Fibroblast of the aortic adventitia (primary cell): ENCODE measurements around the gene TMPRSS7. TPM values are rescaled to one million over a fixed set of nuclear protein-coding genes. Genes with fewer than 3 reads are reported as not detected.

Experiments
- DNase-seq: peaks from one replicate; pipeline ENCODE4 v3.0.0-alpha.2; 2010; ENCODE audit warnings: low read depth
- H3K4me3 ChIP-seq: 2 replicates; pipeline ENCODE4 v1.5.1; 2011; ENCODE audit warnings: low read depth, mild to moderate bottlenecking, control low read depth, low read length, moderate library complexity
- total RNA-seq: library from RNA; depleted of rRNA; stranded (reverse); fragments of >200 nt; gene quantifications from 2 replicates; pipeline ENCODE4 v1.2.3, GENCODE V29; 2012; ENCODE audit warnings: low replicate concordance
- TF ChIP-seq, protein P1 (sequence below): IDR thresholded peaks from 2 replicates; pipeline ENCODE4 v1.5.1; 2011; ENCODE audit warnings: mild to moderate bottlenecking, low read length, control low read depth, inconsistent platforms; ENCODE audit not compliant: insufficient read depth

TMPRSS7 gene
- total RNA-seq, 1 donor: not detected

DNA sequence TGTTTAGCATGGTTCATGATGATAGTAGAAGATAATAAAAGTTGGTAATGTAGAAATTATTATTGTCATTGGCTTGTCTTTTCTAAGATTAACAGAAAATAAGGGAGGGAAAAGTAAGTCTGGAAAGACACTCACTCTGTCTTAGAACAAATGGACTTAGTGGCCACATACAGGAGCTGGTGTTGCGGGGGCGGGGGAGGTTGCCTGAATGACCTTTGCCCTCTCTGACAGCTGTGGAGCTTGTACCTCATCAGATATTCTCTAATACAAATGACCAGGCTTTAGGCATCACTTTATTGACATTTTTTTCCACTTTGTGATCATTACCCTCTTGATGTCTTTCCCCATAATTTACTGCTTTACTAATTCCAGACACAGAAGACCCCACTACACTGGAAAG, 29.9 kb upstream of the TMPRSS7 start:
- DNase-seq: no peak
- H3K4me3 ChIP-seq: no peak overlapping the region
- TF ChIP-seq, protein P1, sequence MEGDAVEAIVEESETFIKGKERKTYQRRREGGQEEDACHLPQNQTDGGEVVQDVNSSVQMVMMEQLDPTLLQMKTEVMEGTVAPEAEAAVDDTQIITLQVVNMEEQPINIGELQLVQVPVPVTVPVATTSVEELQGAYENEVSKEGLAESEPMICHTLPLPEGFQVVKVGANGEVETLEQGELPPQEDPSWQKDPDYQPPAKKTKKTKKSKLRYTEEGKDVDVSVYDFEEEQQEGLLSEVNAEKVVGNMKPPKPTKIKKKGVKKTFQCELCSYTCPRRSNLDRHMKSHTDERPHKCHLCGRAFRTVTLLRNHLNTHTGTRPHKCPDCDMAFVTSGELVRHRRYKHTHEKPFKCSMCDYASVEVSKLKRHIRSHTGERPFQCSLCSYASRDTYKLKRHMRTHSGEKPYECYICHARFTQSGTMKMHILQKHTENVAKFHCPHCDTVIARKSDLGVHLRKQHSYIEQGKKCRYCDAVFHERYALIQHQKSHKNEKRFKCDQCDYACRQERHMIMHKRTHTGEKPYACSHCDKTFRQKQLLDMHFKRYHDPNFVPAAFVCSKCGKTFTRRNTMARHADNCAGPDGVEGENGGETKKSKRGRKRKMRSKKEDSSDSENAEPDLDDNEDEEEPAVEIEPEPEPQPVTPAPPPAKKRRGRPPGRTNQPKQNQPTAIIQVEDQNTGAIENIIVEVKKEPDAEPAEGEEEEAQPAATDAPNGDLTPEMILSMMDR: no peak

- TF ChIP-seq, protein P1: no peak
- no peak for DNase-seq
- no peak overlapping the region for H3K4me3 ChIP-seq
Measured at GRCh38 chr3:112005091-112005672, 29.4 kb upstream of the TMPRSS7 start.

DNA sequence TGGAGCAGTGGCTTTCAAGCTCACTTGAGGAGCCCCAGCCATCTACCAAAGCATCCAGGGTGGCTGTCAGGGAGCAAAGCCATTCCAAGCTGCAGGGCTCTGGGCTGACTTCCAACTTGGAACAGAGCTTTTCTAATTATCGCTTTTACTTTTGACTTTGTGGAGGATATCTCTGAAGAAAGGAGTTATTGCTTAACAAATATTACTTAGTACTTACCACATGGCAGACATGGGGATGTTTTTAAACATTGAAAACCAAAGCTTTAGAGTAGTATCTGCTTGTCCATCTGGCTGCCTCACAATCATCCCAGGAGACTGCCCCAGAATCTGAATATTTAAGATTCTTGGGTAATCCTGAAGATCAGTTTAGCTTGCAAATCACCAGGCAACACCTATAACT, 26.9 kb upstream of the TMPRSS7 start:
- TF ChIP-seq, protein P1: no peak
- DNase-seq: peak; percentile 86
- no peak overlapping the region for H3K4me3 ChIP-seq

- DNase-seq: no peak
- TF ChIP-seq, protein P1: no peak
- no peak overlapping the region for H3K4me3 ChIP-seq
Measured at GRCh38 chr3:112009670-112010069, 24.9 kb upstream of the TMPRSS7 start.

GRCh38 chr3:112010636-112011035, 23.9 kb upstream of the TMPRSS7 start:
- TF ChIP-seq, protein P1: no peak
- peak; percentile 35 for DNase-seq
- H3K4me3 ChIP-seq: no peak overlapping the region

GRCh38 chr3:112011376-112011940, 23.1 kb upstream of the TMPRSS7 start:
- H3K4me3 ChIP-seq: no peak overlapping the region
- DNase-seq: no peak
- TF ChIP-seq, protein P1: no peak
